Hematopoietic multipotent progenitor cell treated with erythropoietin and hydrocortisone succinate and interleukin-3 and kit ligand, for 6 days (in vitro differentiated cells): Measurements from ENCODE around the gene LRRC41.
A peak's percentile ranks its signal among the peaks of the same experiment; 100 is the strongest.
"Not testable (repeated sequence)": the region's sequence is repeated elsewhere in the genome, so short reads cannot be mapped to it uniquely, and the experiment has no call there.

Source experiments
- DNase-seq: peaks from one replicate; pipeline ENCODE4 v3.0.0-alpha.2; 2015

The LRRC41 gene

DNA sequence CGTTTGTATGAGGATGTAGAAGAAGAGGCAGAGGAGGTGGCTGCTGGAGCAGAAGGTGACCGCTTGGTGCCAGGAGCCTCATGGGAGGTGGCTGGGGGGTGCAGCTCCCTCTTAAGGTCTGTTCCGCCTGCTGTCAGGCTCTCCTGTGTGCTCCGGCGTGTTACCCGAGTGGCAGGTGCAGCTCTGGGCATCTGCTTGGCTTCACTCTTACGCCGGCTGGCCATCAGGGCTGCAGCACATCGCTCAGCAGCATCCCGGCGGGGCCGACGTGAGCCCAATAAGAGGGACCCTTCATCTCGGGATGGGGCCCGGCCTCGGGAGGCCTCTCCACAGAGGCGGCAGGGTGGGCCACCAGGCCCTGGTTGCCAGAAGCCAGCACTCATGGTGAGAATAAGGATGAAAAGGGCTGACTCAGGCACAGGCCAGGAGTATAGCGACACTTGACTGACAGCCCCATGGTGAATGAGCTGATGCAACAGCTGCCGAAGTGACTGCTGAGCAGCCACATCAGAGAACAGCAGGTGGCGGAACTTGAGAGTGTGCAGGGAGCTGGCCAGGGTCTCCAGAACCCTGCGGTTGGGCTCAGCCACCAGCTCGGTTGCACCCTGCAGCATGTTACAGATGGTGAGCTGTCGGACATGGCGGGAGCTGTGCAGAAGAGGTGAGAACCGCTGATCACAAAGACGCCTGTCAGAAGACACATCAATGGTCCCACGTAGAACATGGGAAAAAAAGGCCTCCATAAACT, 17.5 kb downstream of the LRRC41 start:
- DNase-seq: no peak

DNA sequence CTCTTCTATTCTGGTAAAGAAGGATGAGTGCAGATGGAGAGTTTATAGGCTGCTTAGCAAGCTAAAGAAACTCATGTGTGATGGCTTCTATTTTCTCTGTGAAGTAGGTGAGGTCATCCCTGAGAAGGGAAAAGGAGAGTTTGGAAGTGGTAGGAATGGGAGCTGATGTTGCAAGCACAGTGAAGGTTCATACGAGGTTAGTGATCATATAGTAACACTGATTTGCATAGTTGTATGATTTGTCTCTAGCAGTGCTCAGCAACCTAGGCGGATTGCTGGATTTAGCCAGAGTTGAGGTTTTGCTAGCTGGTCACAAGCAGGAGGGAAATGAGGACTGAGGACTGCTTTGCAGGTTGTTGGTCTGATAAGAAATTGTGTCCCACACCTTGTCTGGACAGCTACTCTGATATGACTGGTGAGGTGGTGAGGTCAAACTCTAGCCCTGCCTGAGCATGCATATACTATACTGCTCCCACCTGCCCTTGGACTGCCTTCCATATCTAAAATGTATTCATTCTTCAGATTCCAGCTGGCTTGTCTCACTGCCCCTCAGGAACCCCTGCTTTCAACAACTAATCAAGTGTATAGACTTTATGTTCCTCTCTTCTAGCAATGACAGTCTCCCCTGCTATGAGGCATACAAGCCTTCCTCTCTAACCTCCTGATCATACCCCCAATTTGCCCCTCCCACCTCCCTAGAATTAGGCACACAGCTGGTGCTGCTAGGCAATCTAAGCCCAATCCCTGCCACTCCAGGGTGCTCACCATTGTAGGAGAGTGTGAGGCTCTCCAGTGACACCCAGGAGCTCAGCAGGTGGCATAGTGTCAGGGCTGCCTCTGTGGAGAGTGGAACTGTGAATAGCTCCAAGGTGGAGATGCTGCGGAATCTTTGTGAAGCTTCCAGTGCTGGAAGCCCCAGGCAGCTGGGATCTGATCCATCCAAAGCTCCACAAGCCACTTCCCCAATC, 18.5 kb downstream of the LRRC41 start:
- no peak for DNase-seq

DNA sequence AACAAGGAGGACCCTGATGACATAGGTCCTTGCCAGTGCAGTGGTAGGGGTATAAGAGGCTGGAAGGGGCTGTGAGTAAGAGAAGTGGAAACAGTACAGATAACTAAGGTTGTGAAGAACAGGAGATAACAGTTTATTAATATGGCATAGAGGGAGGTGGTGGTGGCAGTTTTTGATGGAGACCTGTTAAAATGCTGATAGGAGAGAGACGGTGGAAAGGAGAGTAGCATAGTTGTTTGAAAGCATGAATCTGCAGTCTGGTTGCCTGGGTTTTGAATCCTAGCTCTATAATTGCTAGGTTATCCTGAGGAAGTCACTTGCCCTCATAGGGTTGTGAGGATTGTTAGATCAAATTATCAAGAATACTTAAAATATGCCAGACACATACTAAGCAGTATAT, 19.4 kb downstream of the LRRC41 start:
- DNase-seq: peak; percentile 54

- no peak for DNase-seq
Observed at GRCh38 chr1:46281021-46281420, 22.4 kb downstream of the LRRC41 start.

DNA sequence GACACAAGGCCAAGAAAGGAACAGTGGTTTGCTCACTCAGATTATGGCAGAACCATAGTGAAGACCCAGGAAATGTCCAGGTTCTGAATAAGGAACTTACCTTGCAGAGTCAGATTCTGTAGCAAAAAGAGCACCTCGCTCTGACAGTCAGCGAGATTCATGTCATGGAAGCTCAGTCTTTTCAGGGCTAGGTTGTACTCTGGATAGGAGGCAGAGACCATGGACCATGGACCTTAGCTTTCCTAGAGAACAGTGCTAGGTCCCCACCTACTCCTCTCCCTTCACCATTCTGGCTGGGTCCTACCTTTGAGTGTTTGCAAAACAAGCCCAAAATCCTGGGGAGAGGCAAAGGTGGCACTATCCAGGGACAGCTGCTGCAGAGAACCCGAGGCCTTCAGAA, 23.3 kb downstream of the LRRC41 start:
- no peak for DNase-seq

GRCh38 chr1:46278807-46279206, 24.6 kb downstream of the LRRC41 start:
- DNase-seq: no peak

DNA sequence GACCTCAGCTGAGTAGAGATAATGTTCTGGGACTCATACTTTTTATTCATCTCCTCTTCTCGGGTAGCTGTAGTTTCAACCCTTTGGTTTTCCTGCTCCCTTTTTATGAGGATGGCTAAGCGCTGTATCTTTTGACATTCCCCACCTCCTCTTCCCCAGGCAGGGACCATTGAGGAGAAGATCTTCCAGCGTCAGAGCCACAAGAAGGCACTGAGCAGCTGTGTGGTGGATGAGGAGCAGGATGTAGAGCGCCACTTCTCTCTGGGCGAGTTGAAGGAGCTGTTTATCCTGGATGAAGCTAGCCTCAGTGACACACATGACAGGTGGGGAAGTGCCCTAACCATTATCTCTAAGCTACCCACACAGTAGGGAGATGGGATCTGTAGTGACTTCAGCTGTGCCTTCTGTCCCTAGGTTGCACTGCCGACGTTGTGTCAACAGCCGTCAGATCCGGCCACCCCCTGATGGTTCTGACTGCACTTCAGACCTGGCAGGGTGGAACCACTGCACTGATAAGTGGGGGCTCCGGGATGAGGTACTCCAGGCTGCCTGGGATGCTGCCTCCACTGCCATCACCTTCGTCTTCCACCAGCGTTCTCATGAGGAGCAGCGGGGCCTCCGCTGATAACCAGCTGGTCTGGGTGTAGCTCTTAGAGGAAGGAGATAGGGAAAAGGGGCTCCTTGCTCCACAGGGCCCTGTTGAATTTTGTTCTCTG, 25.6 kb downstream of the LRRC41 start:
- DNase-seq: no peak

GRCh38 chr1:46275030-46275337, 28.4 kb downstream of the LRRC41 start:
- DNase-seq: no peak

DNA sequence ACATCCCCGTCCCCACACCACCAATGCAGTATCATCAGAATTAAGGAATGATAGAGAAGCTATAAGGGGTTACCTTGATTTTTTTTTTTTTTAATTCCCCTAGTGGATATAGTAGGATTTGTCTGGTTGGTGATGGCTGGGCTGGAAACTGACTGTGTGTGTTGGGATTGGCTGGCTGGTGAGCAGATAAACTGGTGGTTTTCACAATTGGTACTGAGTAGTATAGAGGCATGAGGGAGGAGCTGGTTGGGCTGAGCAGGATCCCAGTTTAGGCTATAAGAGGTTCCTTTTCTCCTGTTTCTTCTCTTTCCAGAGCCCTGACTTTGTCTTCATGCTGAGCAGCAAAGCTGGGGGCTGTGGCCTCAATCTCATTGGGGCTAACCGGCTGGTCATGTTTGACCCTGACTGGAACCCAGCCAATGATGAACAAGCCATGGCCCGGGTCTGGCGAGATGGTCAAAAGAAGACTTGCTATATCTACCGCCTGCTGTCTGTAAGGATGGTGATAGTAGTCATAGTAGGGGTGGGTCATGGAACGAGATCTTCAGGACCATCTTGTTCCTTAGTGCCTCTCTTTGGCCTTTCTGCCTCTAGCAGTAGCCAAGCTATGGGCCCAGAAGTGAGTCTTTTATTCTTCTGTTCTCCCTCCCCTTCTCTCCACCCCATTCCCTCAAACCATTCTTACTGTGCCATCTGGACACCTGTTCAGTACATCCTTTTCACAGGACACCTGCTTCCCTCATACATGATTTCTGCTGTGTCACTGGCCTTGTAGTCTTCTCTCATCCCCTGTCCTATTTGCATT, 29.0 kb downstream of the LRRC41 start:
- DNase-seq: no peak

GRCh38 chr1:46268578-46268977, 34.8 kb downstream of the LRRC41 start:
- DNase-seq: no peak

DNA sequence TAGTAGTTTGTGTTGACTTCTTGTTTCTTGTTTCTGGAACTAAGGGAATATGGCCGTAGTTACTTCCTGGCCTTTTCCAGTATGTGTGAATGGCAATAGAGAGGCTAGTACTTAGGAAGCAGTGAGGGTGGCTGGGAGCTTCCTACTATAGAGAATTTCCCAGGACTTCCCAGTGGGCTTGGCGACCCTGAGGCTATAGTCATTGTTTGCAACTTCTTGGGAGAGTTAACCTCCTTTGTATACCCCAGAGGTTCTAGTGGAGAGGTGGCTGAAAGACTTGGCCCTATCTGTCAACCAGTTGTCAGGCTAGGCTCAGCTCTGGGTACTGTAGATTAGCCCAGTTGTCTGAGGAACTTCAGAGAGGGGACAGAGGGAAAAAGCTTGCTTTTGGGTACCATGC, 40.3 kb downstream of the LRRC41 start:
- no peak for DNase-seq

GRCh38 chr1:46262508-46262907, 40.9 kb downstream of the LRRC41 start:
- no peak for DNase-seq

DNA sequence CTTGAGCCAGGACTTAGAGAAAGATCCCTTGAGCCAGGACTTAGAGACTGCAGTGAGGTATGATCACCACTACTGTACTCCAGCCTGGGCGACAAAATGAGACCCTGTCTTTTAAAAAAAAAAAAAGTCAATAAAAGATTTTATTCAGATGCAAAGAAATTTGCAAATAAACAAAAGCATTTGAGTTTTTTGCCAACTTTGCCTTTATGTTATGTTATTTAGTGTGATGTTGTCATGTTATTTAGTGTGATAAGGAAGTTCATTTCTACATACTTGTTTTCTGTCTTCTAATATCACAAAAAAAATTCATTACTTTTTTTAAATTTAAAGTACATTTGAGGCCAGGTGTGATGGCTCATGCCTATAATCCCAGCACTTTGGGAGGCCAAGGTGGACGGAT, 46.9 kb downstream of the LRRC41 start:
- DNase-seq: no peak

- no peak for DNase-seq
Observed at GRCh38 chr1:46254668-46255067, 48.7 kb downstream of the LRRC41 start.

DNA sequence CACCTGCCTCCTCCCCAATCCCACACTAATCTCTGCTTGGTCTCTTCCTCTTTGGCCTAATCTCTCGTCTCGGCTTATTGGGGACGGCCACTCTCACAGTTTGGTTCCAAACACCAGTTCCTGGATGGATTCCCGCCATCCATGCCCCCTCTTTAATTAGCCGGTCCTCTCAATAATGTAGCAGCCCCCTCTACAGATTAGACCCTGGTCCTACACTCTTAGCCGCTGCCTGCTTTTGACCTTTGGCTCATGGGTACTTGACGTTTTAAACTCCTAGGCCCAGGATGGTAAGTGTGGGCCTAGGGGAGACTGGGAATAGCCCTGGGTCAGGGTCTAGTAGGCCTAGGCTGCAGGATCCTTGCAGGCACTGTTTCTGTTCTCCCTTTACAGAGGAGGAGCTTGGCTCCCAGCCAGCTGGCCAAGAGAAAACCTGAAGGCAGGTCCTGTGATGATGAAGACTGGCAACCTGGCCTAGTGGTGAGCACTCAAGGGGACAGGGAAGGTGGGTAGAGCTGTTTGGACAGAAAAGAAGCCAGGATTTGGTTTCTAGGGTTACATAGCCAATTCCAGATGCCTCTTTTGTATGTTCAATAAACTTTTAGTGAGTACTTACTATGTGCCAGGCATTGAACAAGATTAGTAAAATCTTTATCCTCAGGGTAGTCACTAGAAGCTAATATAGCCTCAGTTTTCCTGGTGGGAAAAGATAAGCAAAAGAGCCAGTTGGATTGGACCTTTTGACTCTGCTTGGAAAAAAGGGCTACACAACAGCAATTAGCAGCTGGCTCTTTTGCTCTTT, 55.1 kb downstream of the LRRC41 start:
- DNase-seq: peak; percentile 89

DNA sequence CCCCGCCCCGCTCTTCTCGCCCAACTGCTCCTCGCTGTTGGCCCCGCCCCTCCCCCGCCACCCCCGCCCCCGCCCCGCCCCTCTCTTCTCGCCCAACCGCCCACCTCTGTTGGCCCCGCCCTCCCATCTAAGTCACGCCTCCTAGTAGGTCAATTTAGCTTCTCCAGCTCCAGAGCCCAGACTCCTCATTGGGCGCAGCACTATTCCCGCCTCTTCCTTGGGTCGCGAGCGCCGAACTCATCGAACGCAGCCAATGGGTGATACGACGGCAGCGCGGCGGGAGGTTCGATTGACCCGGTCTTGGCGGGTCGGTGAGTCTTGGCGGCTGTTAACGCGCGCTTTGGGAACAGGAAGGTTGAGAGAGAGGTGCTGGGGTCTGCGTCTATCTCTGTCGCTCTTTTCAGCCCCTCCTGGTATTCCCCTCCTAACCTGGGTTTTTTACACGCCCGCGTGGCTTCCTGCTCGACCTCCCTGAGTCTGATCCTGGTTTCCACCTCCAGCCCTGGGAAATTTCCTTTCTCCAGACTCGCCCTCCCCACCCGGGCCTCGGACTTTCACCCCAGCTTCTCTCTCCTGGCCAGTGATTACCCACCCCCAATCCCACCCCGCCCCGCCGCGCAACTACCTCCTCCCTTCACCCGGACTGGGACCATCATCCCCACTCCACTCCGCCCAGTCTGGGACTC, 55.8 kb downstream of the LRRC41 start, which contains the start of gene RAD54L:
Gene RAD54L (plus strand): TSS at position 328 of the 686 bp plus-strand sequence. CDS start 643 bp downstream, outside the sequence.
- peak; percentile 99 for DNase-seq

DNA sequence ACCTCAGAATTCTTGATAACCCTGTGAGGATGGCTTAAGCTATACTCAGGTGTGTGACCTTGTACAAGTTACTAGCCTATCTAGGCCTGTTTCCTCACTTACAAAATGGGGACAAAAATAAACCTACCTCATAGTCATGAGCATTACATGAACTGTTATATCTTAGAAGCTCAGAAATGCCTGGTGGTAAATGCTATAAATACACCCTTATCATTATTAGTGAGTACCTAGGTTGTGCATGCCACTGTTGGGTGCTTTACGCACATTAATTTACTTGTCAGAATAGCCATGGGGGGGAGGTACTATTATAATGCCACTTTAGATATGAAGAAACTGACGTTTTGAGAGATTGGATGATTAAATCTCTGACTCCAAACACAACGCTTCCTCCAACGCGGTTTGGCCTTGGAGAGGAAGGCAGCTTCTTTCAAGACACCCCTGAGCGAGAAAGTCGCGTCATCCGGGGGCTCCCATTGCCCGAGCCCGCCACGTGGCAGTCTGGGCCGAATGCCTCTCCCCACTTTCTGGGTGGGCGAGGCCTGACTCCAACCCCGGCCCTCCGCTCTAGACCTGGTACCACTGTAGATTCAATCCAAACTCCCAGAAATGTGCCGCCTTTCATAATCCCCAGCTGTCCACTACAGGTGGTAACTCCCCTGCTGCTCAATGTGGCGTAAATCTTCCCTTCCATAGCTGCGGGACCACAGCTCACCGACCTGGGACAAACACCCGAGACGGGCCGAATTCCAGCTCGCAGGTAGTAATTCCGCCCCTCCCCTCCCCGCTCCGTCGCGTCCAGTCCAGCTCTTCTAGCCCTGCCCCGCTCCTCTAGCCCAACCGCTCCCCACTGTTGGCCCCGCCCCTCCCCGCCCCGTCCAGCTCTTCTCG, 56.6 kb downstream of the LRRC41 start:
- DNase-seq: peak; percentile 82

GRCh38 chr1:46246136-46246535, 57.3 kb downstream of the LRRC41 start:
- not testable (repeated sequence) for DNase-seq

GRCh38 chr1:46244656-46245371, 58.6 kb downstream of the LRRC41 start:
- DNase-seq: peak; percentile 85
